Loucy (cell line): ENCODE data around the gene SMYD1.

Source experiments
- CTCF ChIP-seq: fragments of 200-600 bp; sonication (generic); conservative IDR thresholded peaks from 2 replicates; pipeline ENCODE4 v1.5.1; 2014; ENCODE audit warnings: mild to moderate bottlenecking, antibody characterized with exemption, low read length
- EZH2phosphoT487 ChIP-seq: fragments of 200-600 bp; IDR thresholded peaks from 2 replicates; pipeline ENCODE4 v1.6.1; 2018; ENCODE audit warnings: antibody characterized with exemption, mild to moderate bottlenecking, moderate library complexity, borderline replicate concordance

- peak; percentile 80 for TF ChIP-seq CTCF
- no peak for TF ChIP-seq EZH2phosphoT487
These were observed 7.4 kb upstream of the SMYD1 start for GRCh38 chr2:88059979-88060906.
